ENCODE data around the gene WDR11.

WDR11 gene, protein sequence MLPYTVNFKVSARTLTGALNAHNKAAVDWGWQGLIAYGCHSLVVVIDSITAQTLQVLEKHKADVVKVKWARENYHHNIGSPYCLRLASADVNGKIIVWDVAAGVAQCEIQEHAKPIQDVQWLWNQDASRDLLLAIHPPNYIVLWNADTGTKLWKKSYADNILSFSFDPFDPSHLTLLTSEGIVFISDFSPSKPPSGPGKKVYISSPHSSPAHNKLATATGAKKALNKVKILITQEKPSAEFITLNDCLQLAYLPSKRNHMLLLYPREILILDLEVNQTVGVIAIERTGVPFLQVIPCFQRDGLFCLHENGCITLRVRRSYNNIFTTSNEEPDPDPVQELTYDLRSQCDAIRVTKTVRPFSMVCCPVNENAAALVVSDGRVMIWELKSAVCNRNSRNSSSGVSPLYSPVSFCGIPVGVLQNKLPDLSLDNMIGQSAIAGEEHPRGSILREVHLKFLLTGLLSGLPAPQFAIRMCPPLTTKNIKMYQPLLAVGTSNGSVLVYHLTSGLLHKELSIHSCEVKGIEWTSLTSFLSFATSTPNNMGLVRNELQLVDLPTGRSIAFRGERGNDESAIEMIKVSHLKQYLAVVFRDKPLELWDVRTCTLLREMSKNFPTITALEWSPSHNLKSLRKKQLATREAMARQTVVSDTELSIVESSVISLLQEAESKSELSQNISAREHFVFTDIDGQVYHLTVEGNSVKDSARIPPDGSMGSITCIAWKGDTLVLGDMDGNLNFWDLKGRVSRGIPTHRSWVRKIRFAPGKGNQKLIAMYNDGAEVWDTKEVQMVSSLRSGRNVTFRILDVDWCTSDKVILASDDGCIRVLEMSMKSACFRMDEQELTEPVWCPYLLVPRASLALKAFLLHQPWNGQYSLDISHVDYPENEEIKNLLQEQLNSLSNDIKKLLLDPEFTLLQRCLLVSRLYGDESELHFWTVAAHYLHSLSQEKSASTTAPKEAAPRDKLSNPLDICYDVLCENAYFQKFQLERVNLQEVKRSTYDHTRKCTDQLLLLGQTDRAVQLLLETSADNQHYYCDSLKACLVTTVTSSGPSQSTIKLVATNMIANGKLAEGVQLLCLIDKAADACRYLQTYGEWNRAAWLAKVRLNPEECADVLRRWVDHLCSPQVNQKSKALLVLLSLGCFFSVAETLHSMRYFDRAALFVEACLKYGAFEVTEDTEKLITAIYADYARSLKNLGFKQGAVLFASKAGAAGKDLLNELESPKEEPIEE

DNA sequence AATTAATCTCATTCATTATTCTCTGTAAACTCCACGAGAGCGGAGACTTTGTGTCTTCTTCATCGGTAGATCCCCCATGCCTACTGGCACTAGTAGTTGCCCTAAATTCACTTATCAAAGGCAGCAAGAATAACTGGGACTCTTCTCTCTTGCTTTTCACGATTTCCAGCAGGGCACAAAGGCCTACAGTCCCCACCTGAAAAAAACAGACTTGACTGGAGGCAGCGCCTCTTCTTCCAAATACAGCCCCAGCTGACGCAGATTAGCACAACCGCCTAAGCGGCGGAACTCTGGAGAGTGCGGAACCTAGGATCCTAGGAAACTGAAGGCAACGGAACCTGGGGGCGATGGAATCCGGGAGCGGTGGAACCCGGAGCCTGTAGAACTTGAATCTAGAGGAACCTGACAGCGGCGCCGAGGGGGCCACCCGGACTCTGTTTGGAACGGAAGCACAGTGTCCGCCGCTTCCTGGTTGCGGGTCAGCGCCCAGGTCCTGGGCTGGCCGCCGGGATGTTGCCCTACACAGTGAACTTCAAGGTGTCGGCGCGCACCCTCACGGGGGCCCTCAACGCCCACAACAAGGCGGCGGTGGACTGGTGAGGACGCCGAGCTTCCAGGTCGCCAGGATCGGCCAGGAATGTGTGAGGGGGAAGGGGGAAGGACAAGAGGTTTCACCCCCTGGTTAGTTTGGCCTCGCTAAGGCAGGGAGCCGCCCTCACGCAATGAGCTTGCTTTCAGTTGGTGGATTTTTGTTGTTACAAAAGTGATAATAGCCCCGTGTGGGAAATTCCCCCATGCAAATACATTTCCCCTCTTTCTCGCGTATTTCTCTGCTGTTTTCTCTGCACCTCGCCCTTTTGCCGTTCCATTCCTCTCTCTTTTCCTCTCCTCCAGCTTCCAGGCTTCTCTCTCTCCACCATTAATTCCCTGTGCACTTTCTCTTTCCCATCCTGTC is at the start of gene WDR11:
TSS of gene WDR11 (plus strand) at position 452 of the 955 bp plus-strand sequence. CDS start at position 511, 59 bp downstream.
- DNase-seq (ENCODE audit: low read depth), result peak; percentile 67

DNA sequence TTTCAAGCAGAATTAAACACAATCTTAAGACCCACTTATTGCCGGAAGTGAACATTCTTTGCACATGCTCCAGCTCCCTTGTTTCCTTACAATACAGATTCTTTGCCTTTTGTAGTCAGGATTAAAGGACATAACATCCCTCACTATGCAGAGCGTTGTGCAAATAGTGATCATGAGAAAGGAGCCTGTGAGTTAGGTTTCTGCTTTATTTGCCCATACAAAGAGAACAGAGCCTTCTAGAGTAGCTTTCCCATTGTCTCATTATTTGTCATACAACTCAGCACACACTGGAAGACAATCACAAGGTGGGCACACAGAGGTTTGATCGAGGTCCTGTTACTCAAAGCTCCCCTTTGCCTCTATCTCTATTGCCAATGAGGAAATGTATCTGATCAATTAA is 48.2 kb upstream of the WDR11 start:
- no peak for DNase-seq (ENCODE audit: low read depth)

DNA sequence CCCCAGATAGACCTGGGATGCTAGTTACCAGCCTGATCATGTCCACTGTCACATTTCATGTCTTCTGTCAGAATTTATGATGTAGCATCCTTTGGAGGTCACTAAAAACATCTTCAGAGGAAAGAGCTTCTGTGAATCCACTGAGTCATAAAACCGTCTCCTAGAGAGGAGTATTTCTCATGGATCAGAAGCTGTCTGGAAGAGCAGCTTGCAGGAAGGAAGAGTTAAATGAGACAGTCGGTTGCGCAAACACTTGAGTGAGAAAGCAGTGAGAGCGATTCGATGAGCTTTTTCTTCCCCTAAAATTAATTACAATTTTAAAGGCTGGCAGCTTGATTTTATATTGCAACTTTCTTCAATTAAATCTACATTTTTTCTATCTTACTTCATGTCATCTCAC is 47.2 kb upstream of the WDR11 start:
- no peak for DNase-seq (ENCODE audit: low read depth)

DNA sequence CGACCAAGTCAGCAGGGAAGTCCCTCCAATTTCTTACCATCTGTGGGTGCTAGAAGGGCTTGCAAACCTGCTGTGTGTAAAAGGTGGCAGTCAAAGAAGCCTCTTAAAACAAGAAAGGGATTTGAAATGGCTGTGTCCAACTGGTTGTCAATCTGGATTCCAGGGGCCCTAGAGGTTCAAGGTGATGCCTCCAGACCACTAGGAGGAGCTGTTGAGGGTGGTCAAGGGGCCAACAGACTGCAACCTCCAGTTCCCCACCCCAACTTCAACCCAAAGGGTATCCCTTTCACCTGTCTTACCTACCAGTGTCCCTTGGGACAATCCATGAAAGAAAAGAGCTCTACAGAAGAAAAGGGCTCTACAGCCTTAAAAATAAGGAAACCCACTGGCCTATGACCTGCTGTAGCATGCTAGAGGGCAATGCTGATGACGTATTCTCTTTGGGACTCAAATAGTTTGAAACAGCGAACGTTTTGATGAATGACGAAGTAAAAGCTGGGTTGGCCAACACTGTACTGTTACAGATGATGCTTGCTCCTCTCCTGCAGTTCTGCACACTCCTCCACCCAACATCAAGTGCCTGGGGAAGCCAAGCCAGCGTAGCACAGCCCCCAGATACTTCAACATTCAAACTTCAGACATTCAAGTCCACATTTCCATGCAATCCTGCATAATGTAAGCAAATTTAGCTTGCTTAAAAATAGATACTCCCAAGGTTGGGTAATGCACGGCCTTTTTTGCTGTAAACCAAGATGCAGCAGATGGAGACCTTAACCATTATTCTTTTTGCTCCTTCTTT is 45.9 kb upstream of the WDR11 start:
- no peak for DNase-seq (ENCODE audit: low read depth)

DNA sequence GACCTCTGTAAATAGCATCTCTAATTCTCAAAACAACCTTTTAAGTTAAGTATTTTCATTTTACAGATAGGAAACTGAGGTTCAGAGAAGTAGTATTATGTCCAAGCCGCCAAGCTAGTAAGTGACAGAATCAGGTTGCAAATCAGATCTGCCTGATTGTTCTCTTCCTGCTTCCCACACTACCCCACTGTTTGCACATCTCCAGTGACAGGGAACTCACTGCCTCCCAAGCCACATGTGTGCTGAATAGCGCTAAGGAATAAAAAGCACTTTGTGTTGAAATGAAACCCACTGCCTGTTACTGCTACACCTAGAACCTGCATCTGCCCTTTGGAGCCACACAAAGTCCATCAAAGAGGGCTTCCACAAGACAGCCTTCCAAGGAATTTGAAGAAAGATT is 45.1 kb upstream of the WDR11 start:
- DNase-seq (ENCODE audit: low read depth), result no peak

DNA sequence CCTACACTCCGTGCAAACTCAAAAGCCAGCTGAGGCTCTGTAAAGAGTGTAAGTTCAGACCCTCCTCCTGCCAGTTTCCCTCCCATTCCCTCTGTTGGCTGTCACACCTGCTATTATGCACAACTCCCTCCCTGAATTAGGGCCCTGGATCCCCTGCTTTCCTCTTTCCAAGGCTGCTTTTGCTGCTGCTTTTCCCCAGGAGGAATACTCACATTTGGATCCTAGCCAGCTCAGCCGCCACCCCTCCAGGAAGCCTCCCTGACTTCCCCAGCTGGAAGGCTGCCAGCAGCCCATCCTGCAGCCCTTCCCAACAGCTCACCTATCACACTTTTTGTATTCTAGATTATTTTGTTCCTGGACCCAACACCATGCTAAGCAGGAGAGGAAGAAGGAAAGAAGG is 40.9 kb upstream of the WDR11 start:
- no peak for DNase-seq (ENCODE audit: low read depth)

DNA sequence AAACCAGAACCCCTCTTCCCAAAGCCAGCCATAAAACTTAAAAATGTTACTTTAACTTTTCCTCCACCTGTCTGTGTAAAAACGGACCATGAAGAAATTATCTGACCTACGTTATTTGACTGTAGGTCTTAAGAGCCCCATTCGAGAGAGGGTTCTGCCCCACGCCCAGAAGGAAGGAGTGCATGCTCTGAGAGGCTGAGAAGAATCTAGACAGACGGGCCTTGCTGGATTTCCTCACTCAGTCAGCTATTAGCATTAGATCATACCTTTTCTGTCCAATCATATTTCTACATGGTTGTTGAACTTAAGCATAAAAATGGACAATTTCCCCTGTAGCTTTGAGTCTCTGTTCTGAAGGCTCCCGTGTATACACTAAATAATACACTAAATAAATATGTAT is 38.1 kb upstream of the WDR11 start:
- DNase-seq (ENCODE audit: low read depth), result no peak

DNA sequence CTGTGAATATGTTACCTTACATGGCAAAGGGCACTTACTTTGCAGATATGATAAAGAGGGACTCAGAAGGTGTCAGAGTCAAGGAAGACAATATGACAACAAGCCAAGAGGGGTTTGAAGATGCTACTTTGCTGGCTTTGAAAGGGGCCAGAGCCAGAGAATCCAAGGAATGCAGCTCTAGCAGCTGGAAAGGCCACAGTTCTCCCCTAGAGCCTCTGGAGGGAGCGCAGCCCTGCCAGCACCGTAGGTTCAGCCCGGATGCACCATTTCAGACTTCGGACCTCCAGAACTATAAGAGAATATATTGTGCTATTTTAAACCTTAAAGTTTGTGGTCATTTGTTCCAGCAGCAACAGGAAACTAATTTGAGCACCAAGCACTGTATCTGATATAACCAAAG is 32.9 kb upstream of the WDR11 start:
- no peak for DNase-seq (ENCODE audit: low read depth)

DNA sequence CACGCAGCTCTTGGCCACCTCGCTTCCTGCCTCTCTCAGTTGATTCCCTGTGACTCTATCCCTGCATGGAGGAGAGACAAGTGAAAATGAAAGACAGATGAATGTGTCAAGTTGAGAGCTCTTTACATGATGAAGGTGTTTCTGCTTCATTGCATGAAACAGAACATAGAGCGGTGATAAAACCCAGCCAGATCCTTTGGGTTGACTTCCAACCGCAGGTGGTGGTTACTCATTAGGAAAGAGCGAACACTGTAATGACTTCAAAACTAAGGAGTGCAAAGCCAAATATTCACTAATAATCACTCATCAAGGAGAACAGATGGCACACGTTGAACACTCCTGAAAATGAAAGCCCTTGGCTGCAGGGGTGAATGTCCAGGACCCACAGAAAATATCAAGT is 31.8 kb upstream of the WDR11 start:
- no peak for DNase-seq (ENCODE audit: low read depth)

DNA sequence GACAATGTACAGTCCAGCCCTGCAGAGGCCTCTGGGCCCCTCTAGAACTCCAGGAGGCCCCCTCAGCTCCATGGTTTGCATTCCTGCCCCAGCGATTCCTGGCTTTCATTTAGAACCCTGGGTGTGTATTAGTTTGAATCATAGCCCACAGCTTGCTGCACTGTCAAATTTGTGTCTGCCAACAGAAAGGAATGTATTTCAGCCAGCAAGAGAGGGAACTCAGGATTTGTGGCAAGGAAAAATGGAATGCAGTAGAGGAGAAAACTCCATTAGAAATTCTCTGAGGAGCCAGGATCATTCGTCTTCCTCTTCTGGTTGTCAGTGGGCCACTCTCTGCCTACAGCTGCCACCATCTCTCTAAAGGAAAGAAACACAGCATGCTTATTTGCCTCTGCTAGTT is 27.9 kb upstream of the WDR11 start:
- DNase-seq (ENCODE audit: low read depth), result no peak

DNA sequence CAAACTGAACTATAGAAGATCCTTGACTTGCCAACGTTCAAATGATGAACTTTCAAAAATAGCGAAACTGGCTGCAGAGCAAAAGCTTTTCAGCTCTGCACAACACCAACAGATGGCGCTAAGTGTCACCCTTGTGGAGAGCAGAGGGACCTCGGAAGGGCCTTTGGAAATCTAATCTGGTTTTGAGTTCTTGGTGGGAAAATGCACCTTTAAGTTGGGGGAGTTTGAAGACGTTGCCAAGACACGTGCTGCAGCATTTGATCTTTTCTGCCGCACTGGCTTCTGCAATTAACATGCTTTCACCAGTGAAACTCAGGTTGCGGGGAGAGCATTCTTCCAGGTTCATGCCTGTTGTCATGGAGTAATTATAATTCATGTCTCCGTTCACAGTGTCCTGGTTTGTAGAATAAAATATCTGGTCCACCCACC is 26.3 kb upstream of the WDR11 start:
- DNase-seq (ENCODE audit: low read depth), result no peak

DNA sequence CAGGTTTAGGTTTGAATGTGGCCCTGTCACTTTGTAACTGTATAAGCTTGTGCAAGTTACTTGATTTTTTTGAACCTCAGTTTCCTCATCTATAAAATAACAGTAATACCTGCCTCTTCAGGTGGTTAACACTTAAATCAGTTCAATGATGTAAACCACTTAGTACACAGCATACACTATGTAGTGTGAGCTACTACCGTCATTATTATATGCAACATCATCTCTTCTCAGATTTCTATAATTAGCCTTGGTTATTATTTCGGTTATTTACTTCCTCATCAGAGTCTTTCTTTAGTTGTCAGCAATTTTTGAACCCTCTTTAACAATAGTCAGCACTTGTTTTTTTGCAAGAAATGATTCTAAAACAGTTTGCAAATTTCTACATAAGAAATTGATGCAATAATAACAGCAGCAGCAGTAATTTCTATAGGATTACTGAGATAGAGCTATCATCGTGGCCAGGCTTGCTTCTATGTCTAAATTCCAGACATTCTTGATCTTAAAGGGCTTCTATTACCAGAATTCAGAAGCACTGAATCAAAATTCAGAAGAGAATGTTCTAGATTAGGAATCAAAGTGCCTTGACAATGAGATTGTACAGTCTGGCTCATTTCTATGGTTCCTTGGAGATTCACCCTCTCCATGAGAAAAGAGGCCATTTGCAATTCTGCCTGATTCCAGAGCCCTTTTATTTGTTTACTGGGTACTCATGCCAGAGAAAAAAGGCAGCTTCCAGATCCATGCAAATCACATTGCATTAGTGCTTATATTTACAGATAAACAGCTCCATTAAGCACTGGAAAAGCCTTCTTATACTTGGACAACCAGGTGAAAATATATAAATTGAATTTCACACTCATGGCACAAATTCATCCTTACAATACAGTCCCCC is 25.0 kb upstream of the WDR11 start:
- no peak for DNase-seq (ENCODE audit: low read depth)

DNA sequence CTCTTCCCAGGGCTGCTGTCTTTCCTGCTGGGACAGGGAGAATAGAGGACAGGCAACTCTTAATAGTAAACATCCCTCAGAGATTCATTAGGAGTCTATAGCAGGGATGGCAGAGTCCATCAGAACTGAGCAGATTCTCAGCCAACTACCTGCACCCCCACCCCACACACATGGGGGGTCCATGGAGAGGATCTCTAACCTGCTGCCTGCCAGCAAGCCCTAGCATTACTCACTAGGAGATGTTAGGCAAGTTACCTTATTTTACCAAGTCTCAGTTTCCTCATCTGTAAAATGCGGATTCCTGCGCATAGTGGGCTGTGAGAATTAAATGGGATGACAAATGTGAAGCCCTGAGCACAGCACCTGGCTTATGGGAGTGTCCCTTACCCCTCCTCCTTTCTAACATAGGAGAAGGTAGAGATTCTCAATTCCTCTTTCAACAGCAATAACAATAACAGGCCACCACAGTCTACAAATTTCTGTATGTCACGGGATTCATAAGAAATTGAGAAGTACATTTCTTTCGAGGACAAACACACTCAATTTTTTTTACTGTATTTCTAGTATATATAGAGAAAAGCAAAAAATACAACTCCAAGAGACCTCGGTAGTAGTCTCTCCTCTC is 23.8 kb upstream of the WDR11 start:
- DNase-seq (ENCODE audit: low read depth), result no peak

DNA sequence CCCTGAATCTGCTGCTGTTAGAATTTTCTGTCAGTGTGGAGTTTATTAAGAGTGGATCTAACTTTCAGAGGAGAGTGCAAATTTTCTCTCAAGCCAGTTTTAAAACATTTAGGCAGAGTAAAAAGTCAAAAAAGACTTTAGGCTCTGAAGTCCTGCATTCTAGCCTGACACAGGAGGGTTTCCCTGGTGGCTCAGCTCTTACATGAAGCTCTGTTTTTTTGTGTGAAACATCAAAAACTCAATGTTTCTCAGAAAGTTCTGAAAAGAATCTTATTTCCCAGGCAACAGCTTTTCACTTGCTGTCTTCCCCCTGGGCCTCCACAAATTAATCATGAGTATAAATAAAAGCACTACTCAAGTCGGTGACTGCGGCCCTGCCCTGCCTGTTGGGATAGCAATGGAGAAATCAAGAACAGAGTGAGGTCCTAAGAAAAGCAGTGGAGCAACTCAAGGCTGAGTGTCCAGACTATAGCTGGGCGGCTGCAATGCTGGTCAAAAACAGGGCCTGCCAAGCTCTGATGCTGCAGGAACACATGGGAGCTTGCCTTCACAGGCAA is 22.3 kb upstream of the WDR11 start:
- DNase-seq (ENCODE audit: low read depth), result no peak

DNA sequence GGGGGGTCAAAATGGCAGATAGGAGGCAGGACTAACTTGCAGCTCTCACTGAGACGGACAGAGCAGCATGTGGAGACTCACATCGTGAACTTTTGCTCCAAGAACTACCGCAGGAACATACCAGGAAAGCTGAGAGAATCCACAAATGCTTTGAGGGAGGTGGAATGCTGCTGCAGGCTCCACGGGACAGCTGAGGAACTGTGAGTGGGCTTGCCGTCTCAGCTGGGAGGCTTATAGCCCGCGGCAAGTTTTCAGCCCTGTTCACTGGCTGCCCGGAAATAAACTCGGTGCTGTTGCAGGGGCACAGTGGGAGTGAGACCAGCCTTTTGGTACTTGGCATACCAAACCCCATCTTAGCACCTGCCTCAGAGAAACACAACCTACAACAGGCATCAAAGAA is 19.1 kb upstream of the WDR11 start:
- no peak for DNase-seq (ENCODE audit: low read depth)

DNA sequence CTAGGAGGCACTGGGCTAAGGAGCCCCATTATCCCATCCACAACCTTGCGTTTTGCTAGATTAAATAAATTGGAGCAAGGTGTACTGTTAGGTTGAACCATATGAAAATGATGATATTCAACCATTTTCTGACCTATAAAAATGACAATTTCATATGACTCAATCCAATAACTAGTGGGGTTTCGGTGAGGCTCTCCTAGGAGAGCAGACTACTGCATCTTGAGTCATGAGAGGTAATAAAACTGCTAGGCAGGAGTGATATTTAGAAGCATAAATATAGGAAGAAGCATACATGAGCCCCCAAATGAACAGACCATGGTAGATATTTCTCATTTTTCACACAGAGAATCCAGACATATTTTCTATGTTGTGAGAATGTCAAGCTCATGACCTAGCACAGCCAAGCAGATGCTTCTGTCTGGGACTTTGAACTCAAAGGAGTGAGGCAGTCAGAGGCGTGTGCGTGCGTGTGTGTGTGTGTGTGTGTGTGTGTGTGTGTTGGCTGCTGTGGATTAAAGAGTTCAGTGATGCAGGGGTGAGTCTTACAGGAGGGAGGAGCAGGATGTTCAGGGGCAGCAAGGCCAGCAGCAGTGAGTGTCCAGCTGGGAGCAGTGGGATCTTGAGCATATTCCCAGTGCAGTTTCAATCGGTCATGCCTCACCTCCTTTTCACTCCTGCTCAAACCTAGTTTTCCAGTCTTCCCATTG is 17.8 kb upstream of the WDR11 start:
- DNase-seq (ENCODE audit: low read depth), result no peak

DNA sequence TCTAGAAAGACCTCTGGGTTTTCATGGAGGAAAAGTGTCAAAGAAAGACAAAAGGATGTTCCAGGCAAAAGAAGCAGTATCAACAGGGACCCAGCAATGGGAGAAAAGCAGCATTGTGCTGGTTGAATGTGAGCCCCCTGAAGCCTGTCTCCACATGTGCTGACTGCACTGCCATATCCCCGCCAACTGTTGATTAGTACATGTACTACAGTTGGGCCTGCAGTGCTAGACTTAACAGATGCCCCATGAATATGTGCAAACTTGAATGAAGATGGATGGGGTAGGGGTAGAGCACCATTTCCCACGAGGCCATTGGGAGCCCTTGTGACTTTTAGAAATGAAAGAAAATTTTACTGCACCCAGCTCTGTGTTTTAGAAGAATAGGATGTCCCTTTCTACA is 15.6 kb upstream of the WDR11 start:
- no peak for DNase-seq (ENCODE audit: low read depth)

DNA sequence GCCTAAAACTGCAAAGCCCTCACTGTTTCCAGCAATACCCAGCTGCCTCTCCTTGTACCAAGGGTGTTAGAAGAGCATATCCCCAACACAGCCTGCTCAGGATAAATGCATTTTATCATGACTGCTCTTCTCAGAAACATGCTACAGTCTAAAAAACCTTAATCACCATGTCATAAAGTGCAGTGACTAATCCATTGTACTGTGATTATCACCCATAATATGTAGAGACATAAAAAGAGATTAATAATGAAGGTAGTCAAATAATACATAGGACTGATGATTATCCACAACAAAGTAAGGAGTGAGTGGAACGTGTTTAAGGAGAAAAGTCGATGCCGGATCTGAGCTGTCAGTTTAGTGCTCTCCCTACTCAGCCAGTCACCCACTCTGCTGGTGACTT is 12.2 kb upstream of the WDR11 start:
- DNase-seq (ENCODE audit: low read depth), result no peak

Data from non-pigmented ciliary epithelial cell (primary cell).